ENCODE data around the gene DOCK3.
"Not testable (repeated sequence)": the region's sequence is repeated elsewhere in the genome, so short reads cannot be mapped to it uniquely, and the experiment has no call there.

DOCK3 gene

GRCh38 chr3:50650018-50650417 lies 24.7 kb upstream of the DOCK3 start:
- no peak for DNase-seq (ENCODE audit: low read depth)

GRCh38 chr3:50651445-50651844 lies 23.3 kb upstream of the DOCK3 start:
- DNase-seq (ENCODE audit: low read depth): no peak

- no peak for DNase-seq (ENCODE audit: low read depth)
Observed at GRCh38 chr3:50651920-50652529, 22.7 kb upstream of the DOCK3 start.

GRCh38 chr3:50652709-50653108 lies 22.0 kb upstream of the DOCK3 start:
- DNase-seq (ENCODE audit: low read depth): no peak

- DNase-seq (ENCODE audit: low read depth): no peak
Observed at GRCh38 chr3:50653937-50654595, 20.7 kb upstream of the DOCK3 start.

GRCh38 chr3:50655009-50655830 lies 19.5 kb upstream of the DOCK3 start:
- no peak for DNase-seq (ENCODE audit: low read depth)

- DNase-seq (ENCODE audit: low read depth): no peak
Observed at GRCh38 chr3:50656417-50657195, 18.1 kb upstream of the DOCK3 start.

- DNase-seq (ENCODE audit: low read depth): no peak
Observed at GRCh38 chr3:50657407-50657806, 17.3 kb upstream of the DOCK3 start.

- DNase-seq (ENCODE audit: low read depth): no peak
Observed at GRCh38 chr3:50657816-50658215, 16.9 kb upstream of the DOCK3 start.

GRCh38 chr3:50658416-50658815 lies 16.3 kb upstream of the DOCK3 start:
- DNase-seq (ENCODE audit: low read depth): no peak

GRCh38 chr3:50658831-50659230 lies 15.9 kb upstream of the DOCK3 start:
- no peak for DNase-seq (ENCODE audit: low read depth)

- DNase-seq (ENCODE audit: low read depth): no peak
Observed at GRCh38 chr3:50660386-50660785, 14.3 kb upstream of the DOCK3 start.

- no peak for DNase-seq (ENCODE audit: low read depth)
Observed at GRCh38 chr3:50661321-50661837, 13.3 kb upstream of the DOCK3 start.

- no peak for DNase-seq (ENCODE audit: low read depth)
Observed at GRCh38 chr3:50662408-50662807, 12.3 kb upstream of the DOCK3 start.

GRCh38 chr3:50665081-50665840 lies 9.5 kb upstream of the DOCK3 start:
- no peak for DNase-seq (ENCODE audit: low read depth)

GRCh38 chr3:50665841-50666115 lies 8.9 kb upstream of the DOCK3 start:
- not testable (repeated sequence) for DNase-seq (ENCODE audit: low read depth)

- no peak for DNase-seq (ENCODE audit: low read depth)
Observed at GRCh38 chr3:50666837-50667236, 7.9 kb upstream of the DOCK3 start.

- no peak for DNase-seq (ENCODE audit: low read depth)
Observed at GRCh38 chr3:50671331-50671730, 3.4 kb upstream of the DOCK3 start.

- DNase-seq (ENCODE audit: low read depth): no peak
Observed at GRCh38 chr3:50672656-50673055, 2.1 kb upstream of the DOCK3 start.

GRCh38 chr3:50673931-50674330 lies 796 bp upstream of the DOCK3 start:
- no peak for DNase-seq (ENCODE audit: low read depth)

- no peak for DNase-seq (ENCODE audit: low read depth)
Observed at GRCh38 chr3:50675179-50676030, 678 bp downstream of the DOCK3 start.

Data from CMK (cell line).